Measurements from ENCODE around the gene BCL2L15. TPM values are rescaled to one million over a fixed set of nuclear protein-coding genes. Genes with fewer than 3 reads are reported as not detected.

The BCL2L15 gene
- polyA plus RNA-seq, 1 donor (not counting 4 experiments of a cell fraction or from before 2014, with no cell fraction given): 0.08 TPM

GRCh38 chr1:113850127-113850796, 37.1 kb downstream of the BCL2L15 start:
- FAIRE-seq: no peak
- Histone ChIP-seq H3K4me2 (ENCODE audit: control insufficient read depth, extremely low read depth, insufficient read depth, low read depth, low read length) (no peak overlapping the region), H3K36me3 (ENCODE audit: control insufficient read depth in 2 of 2, extremely low read depth in 1 of 2, insufficient read depth in 2 of 2, low read length in 2 of 2) (no peaks in the 10 kb centered on the region), H4K20me1 (ENCODE audit: control insufficient read depth, extremely low read depth, insufficient read depth, low read length) (no peaks in the 10 kb centered on the region), H3K9ac (ENCODE audit: control insufficient read depth, extremely low read depth, insufficient read depth, low read length) (no peak overlapping the region), H3K79me2 (ENCODE audit: control insufficient read depth, insufficient read depth, low read length) (no peaks in the 10 kb centered on the region), H3K27ac (ENCODE audit: control insufficient read depth, insufficient read depth, low read length) (no peak overlapping the region), H3K9me1 (ENCODE audit: control insufficient read depth, extremely low read depth, insufficient read depth, low read length) (no peaks in the 10 kb centered on the region), H3K9me3 (ENCODE audit: control insufficient read depth, low read depth, low read length) (no peaks in the 10 kb centered on the region), H2AFZ (ENCODE audit: control insufficient read depth, low read length) (peak overlapping the region; percentile 20), H3K4me1 (ENCODE audit: control insufficient read depth, extremely low read depth, insufficient read depth, low read length) (no peaks in the 10 kb centered on the region), H3K27me3 (ENCODE audit: control insufficient read depth, extremely low read depth, insufficient read depth, low read length) (no peaks in the 10 kb centered on the region), H3K4me3 (ENCODE audit: control insufficient read depth in 2 of 3, extremely low read depth in 1 of 3, insufficient read depth in 2 of 3, low read depth in 1 of 3, low read length in 3 of 3) (no peak overlapping the region)
- dilution Hi-C loops (cut with MboI; ENCODE audit: extremely low pct_ligation_motif_present, low sequenced_read_pairs): no loop called here
- no peak for TF ChIP-seq EZH2 (IDR thresholded peaks at IDR 0.05; ENCODE audit: low read length)
- TF ChIP-seq CTCF (optimal IDR thresholded peaks at IDR 0.05 in 1 of 3, IDR thresholded peaks at IDR 0.05 in 1 of 3, conservative IDR thresholded peaks at IDR 0.05 in 1 of 3; ENCODE audit: extremely low read depth in 1 of 3, insufficient read depth in 2 of 3, low read length in 3 of 3): no peak
- DNase-seq (ENCODE audit: low read depth, low spot score): no peak

GRCh38 chr1:113849072-113849471, 38.3 kb downstream of the BCL2L15 start:
- Histone ChIP-seq H3K9me1 (ENCODE audit: control insufficient read depth, extremely low read depth, insufficient read depth, low read length) (no peaks in the 10 kb centered on the region), H3K9me3 (ENCODE audit: control insufficient read depth, low read depth, low read length) (no peaks in the 10 kb centered on the region), H4K20me1 (ENCODE audit: control insufficient read depth, extremely low read depth, insufficient read depth, low read length) (no peaks in the 10 kb centered on the region), H3K27me3 (ENCODE audit: control insufficient read depth, extremely low read depth, insufficient read depth, low read length) (no peaks in the 10 kb centered on the region), H2AFZ (ENCODE audit: control insufficient read depth, low read length) (no peak overlapping the region), H3K36me3 (ENCODE audit: control insufficient read depth in 2 of 2, extremely low read depth in 1 of 2, insufficient read depth in 2 of 2, low read length in 2 of 2) (no peaks in the 10 kb centered on the region), H3K4me1 (ENCODE audit: control insufficient read depth, extremely low read depth, insufficient read depth, low read length) (no peaks in the 10 kb centered on the region), H3K9ac (ENCODE audit: control insufficient read depth, extremely low read depth, insufficient read depth, low read length) (no peak overlapping the region), H3K79me2 (ENCODE audit: control insufficient read depth, insufficient read depth, low read length) (no peaks in the 10 kb centered on the region), H3K4me3 (ENCODE audit: control insufficient read depth in 2 of 3, extremely low read depth in 1 of 3, insufficient read depth in 2 of 3, low read depth in 1 of 3, low read length in 3 of 3) (no peak overlapping the region), H3K27ac (ENCODE audit: control insufficient read depth, insufficient read depth, low read length) (no peak overlapping the region), H3K4me2 (ENCODE audit: control insufficient read depth, extremely low read depth, insufficient read depth, low read depth, low read length) (no peak overlapping the region)
- dilution Hi-C loops (cut with MboI; ENCODE audit: extremely low pct_ligation_motif_present, low sequenced_read_pairs): no loop called here
- no peak for DNase-seq (ENCODE audit: low read depth, low spot score)
- FAIRE-seq: no peak
- no peak for TF ChIP-seq CTCF (optimal IDR thresholded peaks at IDR 0.05 in 1 of 3, IDR thresholded peaks at IDR 0.05 in 1 of 3, conservative IDR thresholded peaks at IDR 0.05 in 1 of 3; ENCODE audit: extremely low read depth in 1 of 3, insufficient read depth in 2 of 3, low read length in 3 of 3)
- TF ChIP-seq EZH2 (IDR thresholded peaks at IDR 0.05; ENCODE audit: low read length): no peak
